Measurements from ENCODE around the gene KCNQ1OT1. TPM values are rescaled to one million over a fixed set of nuclear protein-coding genes. Genes with fewer than 3 reads are reported as not detected.

KCNQ1OT1 gene
- total and polyA plus RNA-seq, 2 of the 4 experiments (the other 2 are of a cell fraction): 0.14 to 2.0 TPM

GRCh38 chr11:2694995-2695939 is 4.5 kb downstream of the KCNQ1OT1 start:
- no peaks in the 10 kb centered on the region; the same call in 1 of the 2 replicates for H3K27me3 ChIP-seq (ENCODE audit: control insufficient read depth, insufficient read depth, low read length)
- peaks cover 3% of the 10 kb centered on the region for H3K4me1 ChIP-seq (ENCODE audit: control insufficient read depth, insufficient read depth, low read length)
- no peak for DNase-seq
- H3K14ac ChIP-seq (replicated peaks; ENCODE audit: low read depth, low read length): no peak overlapping the region
- H4K5ac ChIP-seq (ENCODE audit: low read depth, low read length): no peak overlapping the region
- H2BK20ac ChIP-seq (ENCODE audit: low read depth, low read length): no peak overlapping the region
- no peak overlapping the region for H3K56ac ChIP-seq (ENCODE audit: extremely low read depth, insufficient read depth, low read length)
- H3K36me3 ChIP-seq (ENCODE audit: control insufficient read depth, insufficient read depth, low read length): peaks cover 5% of the 10 kb centered on the region; the same call in 1 of the 2 replicates
- no peak overlapping the region for H2BK15ac ChIP-seq (ENCODE audit: low read depth, low read length)
- no peak overlapping the region for H4K91ac ChIP-seq (ENCODE audit: insufficient read depth, low read depth, low read length)
- no peak overlapping the region for H2AFZ ChIP-seq (replicated peaks; ENCODE audit: low read length, poor library complexity)
- peaks cover 8% of the 10 kb centered on the region; the same call in 1 of the 2 replicates for H3K9me1 ChIP-seq (ENCODE audit: insufficient read depth, low read length)
- H4K8ac ChIP-seq (ENCODE audit: low read depth in 2 of 2, low read length in 2 of 2): no peak overlapping the region
- H2BK5ac ChIP-seq (ENCODE audit: low read depth, low read length, poor library complexity, severe bottlenecking): no peak overlapping the region
- no peaks in the 10 kb centered on the region; the same call in 1 of the 2 replicates for H3K9me3 ChIP-seq (ENCODE audit: control insufficient read depth, insufficient read depth, low read length)
- in situ Hi-C loops (cut with MboI; ENCODE audit: low sequenced_read_pairs) (loop anchor here (5.0 kb wide), 1 partner anchor 182 kb away; no protein-coding TSS in a partner anchor), dilution Hi-C loops (cut with HindIII; ENCODE audit: low sequenced_read_pairs, unreplicated experiment) (no loop called here), intact Hi-C loops (cut with micrococcal nuclease) (loop anchor here (2.0 kb wide), 1 partner anchor 190 kb away; the partner anchor contains the start of gene CDKN1C)
- H2AK9ac ChIP-seq (replicated peaks; ENCODE audit: low read depth, low read length, poor library complexity): no peak overlapping the region
- no peak overlapping the region for H3K4ac ChIP-seq (ENCODE audit: low read depth, low read length)
- BruUV-seq (replicated peaks): no TSS peak
- H3K18ac ChIP-seq (ENCODE audit: low read depth, low read length): no peak overlapping the region
- WGBS, 2 experiments (ENCODE audit: extremely low coverage in 2 of 2, insufficient read length in 1 of 2): 70% methylated on average over 2 of the region's 9 CpGs; no CpG with 5 or more reads in 1 of the 2 experiments
- peaks cover 0 to 58% of the 10 kb centered on the region in 2 experiments; a peak in 3 of 4 replicates for H3K79me1 ChIP-seq (ENCODE audit: low read depth in 1 of 2, low read length in 2 of 2)
- no peak overlapping the region for H3K4me3 ChIP-seq (ENCODE audit: insufficient read depth, low read depth, low read length)
- CTCF ChIA-PET: no interaction called here
- POLR2A ChIA-PET (ENCODE audit: unreplicated experiment): no interaction called here
- no peak overlapping the region for H3K23ac ChIP-seq (ENCODE audit: low read depth, low read length)
- no peak overlapping the region; the same call in 1 of the 2 replicates for H3K4me2 ChIP-seq (ENCODE audit: low read depth, low read length)
- ATAC-seq (ENCODE audit: low read depth): no peak
- peaks cover 87% of the 10 kb centered on the region for H4K20me1 ChIP-seq (ENCODE audit: insufficient read depth, low read length)
- no peak overlapping the region for H2AK5ac ChIP-seq (ENCODE audit: low read depth, low read length)
- H3K27ac ChIP-seq (ENCODE audit: insufficient read depth, low read length): no peak overlapping the region
- H3K9ac ChIP-seq (ENCODE audit: low read depth, low read length): no peak overlapping the region
- no peak overlapping the region for H2BK120ac ChIP-seq (ENCODE audit: low read depth, low read length)
- TF ChIP-seq FOS (IDR thresholded peaks at IDR 0.05; ENCODE audit: low read depth, low read length) (no peak), CTCF (conservative IDR thresholded peaks at IDR 0.05; ENCODE audit: low read depth, low read length) (no peak), CHD1 (IDR thresholded peaks at IDR 0.05; ENCODE audit: low read depth, low read length) (no peak), POLR2A (IDR thresholded peaks at IDR 0.05; ENCODE audit: low read depth, low read length) (no peak), MAFK (IDR thresholded peaks at IDR 0.05; ENCODE audit: low read depth, low read length) (no peak), BHLHE40 (IDR thresholded peaks at IDR 0.05; ENCODE audit: low read depth, low read length) (no peak), MAZ (IDR thresholded peaks at IDR 0.05; ENCODE audit: borderline replicate concordance, low read depth, low read length) (no peak), MXI1 (IDR thresholded peaks at IDR 0.05; ENCODE audit: borderline replicate concordance, low read depth, low read length) (no peak), CEBPB (IDR thresholded peaks at IDR 0.05; ENCODE audit: low read depth, low read length) (no peak), RFX5 (IDR thresholded peaks at IDR 0.05; ENCODE audit: low read depth, low read length) (no peak), USF2 (IDR thresholded peaks at IDR 0.05; ENCODE audit: low read depth, low read length) (no peak), RCOR1 (IDR thresholded peaks at IDR 0.05; ENCODE audit: insufficient replicate concordance, low read length) (no peak), ELK1 (IDR thresholded peaks at IDR 0.05; ENCODE audit: borderline replicate concordance, low read depth, low read length) (no peak), RAD21 (IDR thresholded peaks at IDR 0.05; ENCODE audit: low read length) (no peak)
